Measurements from ENCODE around the gene VAPA. TPM values are rescaled to one million over a fixed set of nuclear protein-coding genes. Genes with fewer than 3 reads are reported as not detected.

VAPA gene
- total RNA-seq, 3 donors from 2014 or later (not counting 1 experiment from before 2014, with no cell fraction given) = 175 to 186 (median 182) TPM

- intact Hi-C loops (cut with micrococcal nuclease) = no loop called here
- no peak overlapping the region for H3K27ac Mint-ChIP-seq
- H3K4me3 ChIP-seq (ENCODE audit: low read length) = no peak overlapping the region
- 89% methylated on average over 1 of the region's 1 CpG for WGBS (ENCODE audit: insufficient coverage)
- peaks cover 3% of the 10 kb centered on the region for H3K9me3 ChIP-seq (ENCODE audit: control insufficient read depth, insufficient read depth, low read length)
- H3K36me3 ChIP-seq (ENCODE audit: control insufficient read depth, insufficient read depth, low read length) = no peaks in the 10 kb centered on the region
- peaks cover 15% of the 10 kb centered on the region for H3K36me3 Mint-ChIP-seq
- H3K9me3 Mint-ChIP-seq = peaks cover 8 to 15% of the 10 kb centered on the region in 2 donors
- no peak for DNase-seq
- no peak overlapping the region for H3K4me3 Mint-ChIP-seq
- H3K4me1 Mint-ChIP-seq = no peaks in the 10 kb centered on the region
- peaks cover 9 to 12% of the 10 kb centered on the region in 2 donors for H3K27me3 Mint-ChIP-seq (ENCODE audit: low read depth in 2 of 2)
- TF ChIP-seq CTCF (IDR thresholded peaks at IDR 0.05) = no peak
- no peaks in the 10 kb centered on the region for H3K27me3 ChIP-seq (ENCODE audit: control insufficient read depth, insufficient read depth, low read length)
- no peaks in the 10 kb centered on the region for H3K4me1 ChIP-seq (ENCODE audit: control insufficient read depth, insufficient read depth, low read length)
- H3K27ac ChIP-seq (ENCODE audit: low read length) = no peak overlapping the region
- ATAC-seq = no peak
These were observed 83.9 kb downstream of the VAPA start for GRCh38 chr18:9997711-9998110.

- H3K27me3 ChIP-seq (ENCODE audit: control insufficient read depth, insufficient read depth, low read length) = no peaks in the 10 kb centered on the region
- ATAC-seq (no peak), DNase-seq (no peak)
- Mint-ChIP-seq H3K4me1 (no peaks in the 10 kb centered on the region), H3K27me3 (ENCODE audit: low read depth in 2 of 2) (peaks cover 8 to 9% of the 10 kb centered on the region in 2 donors), H3K4me3 (no peak overlapping the region), H3K27ac (no peak overlapping the region), H3K9me3 (peaks cover 8 to 15% of the 10 kb centered on the region in 2 donors), H3K36me3 (peaks cover 15% of the 10 kb centered on the region)
- intact Hi-C loops (cut with micrococcal nuclease) = no loop called here
- no peaks in the 10 kb centered on the region for H3K36me3 ChIP-seq (ENCODE audit: control insufficient read depth, insufficient read depth, low read length)
- H3K27ac ChIP-seq (ENCODE audit: low read length) = no peak overlapping the region
- no peaks in the 10 kb centered on the region for H3K4me1 ChIP-seq (ENCODE audit: control insufficient read depth, insufficient read depth, low read length)
- 79% methylated on average over 2 of the region's 2 CpGs for WGBS (ENCODE audit: insufficient coverage)
- no peak for TF ChIP-seq CTCF (IDR thresholded peaks at IDR 0.05)
- H3K9me3 ChIP-seq (ENCODE audit: control insufficient read depth, insufficient read depth, low read length) = peaks cover 3% of the 10 kb centered on the region
- no peak overlapping the region for H3K4me3 ChIP-seq (ENCODE audit: low read length)
These were observed 84.5 kb downstream of the VAPA start for GRCh38 chr18:9998330-9998729.

DNA sequence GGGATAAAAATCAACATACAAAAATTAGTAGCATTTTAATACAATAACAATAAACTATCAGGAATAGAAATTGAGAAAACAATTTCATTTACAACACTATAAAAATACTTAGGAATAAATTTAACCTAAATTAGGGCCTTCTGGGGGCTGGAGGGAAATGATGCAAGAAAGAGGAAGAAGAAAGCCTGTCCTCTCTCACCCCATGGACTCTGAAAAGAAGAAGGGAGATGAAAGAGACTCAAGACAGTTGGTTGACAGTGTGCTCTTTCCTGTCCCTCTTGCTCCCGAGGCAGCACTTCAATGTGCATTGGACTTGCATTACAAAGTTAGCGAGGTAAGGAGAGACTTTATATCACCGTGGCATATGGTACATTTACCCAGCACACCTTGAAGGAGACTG is 88.5 kb downstream of the VAPA start:
- no peak for DNase-seq
- Mint-ChIP-seq H3K27ac (no peak overlapping the region), H3K9me3 (peaks cover 7 to 15% of the 10 kb centered on the region in 2 donors), H3K4me1 (no peaks in the 10 kb centered on the region), H3K27me3 (ENCODE audit: low read depth in 2 of 2) (peaks cover 9 to 19% of the 10 kb centered on the region in 2 donors), H3K36me3 (peaks cover 15% of the 10 kb centered on the region), H3K4me3 (no peak overlapping the region)
- WGBS (ENCODE audit: insufficient coverage) = 74% methylated on average over 3 of the region's 3 CpGs
- H3K36me3 ChIP-seq (ENCODE audit: control insufficient read depth, insufficient read depth, low read length) = no peaks in the 10 kb centered on the region
- peaks cover 3% of the 10 kb centered on the region for H3K9me3 ChIP-seq (ENCODE audit: control insufficient read depth, insufficient read depth, low read length)
- no peaks in the 10 kb centered on the region for H3K4me1 ChIP-seq (ENCODE audit: control insufficient read depth, insufficient read depth, low read length)
- H3K4me3 ChIP-seq (ENCODE audit: low read length) = no peak overlapping the region
- no peak overlapping the region for H3K27ac ChIP-seq (ENCODE audit: low read length)
- ATAC-seq = no peak
- no peak for TF ChIP-seq CTCF (IDR thresholded peaks at IDR 0.05)
- intact Hi-C loops (cut with micrococcal nuclease) = no loop called here
- no peaks in the 10 kb centered on the region for H3K27me3 ChIP-seq (ENCODE audit: control insufficient read depth, insufficient read depth, low read length)

DNA sequence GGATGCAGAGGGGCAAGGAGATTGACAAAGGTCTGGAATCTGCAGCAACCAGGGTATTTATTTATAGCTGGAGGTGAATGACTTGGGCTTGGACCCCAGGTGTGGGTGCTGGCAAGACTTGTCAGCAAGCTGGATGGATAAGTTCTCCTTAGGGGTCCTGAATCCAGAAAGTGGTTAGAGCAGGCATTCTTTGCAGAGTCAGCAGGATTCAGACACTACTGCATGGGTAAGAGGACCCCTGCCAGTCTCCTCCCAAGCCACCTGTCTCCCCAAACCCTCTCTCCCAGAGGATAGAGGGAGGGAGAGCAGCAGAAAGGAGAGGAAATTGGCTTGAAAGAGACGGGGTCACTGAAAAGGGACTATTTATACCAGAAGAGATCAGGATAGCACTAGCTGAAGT is 89.5 kb downstream of the VAPA start:
- intact Hi-C loops (cut with micrococcal nuclease) = no loop called here
- Histone ChIP-seq H3K9me3 (ENCODE audit: control insufficient read depth, insufficient read depth, low read length) (no peaks in the 10 kb centered on the region), H3K4me3 (ENCODE audit: low read length) (no peak overlapping the region), H3K4me1 (ENCODE audit: control insufficient read depth, insufficient read depth, low read length) (no peaks in the 10 kb centered on the region), H3K27me3 (ENCODE audit: control insufficient read depth, insufficient read depth, low read length) (no peaks in the 10 kb centered on the region), H3K36me3 (ENCODE audit: control insufficient read depth, insufficient read depth, low read length) (no peaks in the 10 kb centered on the region), H3K27ac (ENCODE audit: low read length) (no peak overlapping the region)
- Mint-ChIP-seq H3K27me3 (ENCODE audit: low read depth in 2 of 2) (peaks cover 7 to 19% of the 10 kb centered on the region in 2 donors), H3K4me3 (no peak overlapping the region), H3K27ac (no peak overlapping the region), H3K4me1 (no peaks in the 10 kb centered on the region), H3K36me3 (peaks cover 9% of the 10 kb centered on the region), H3K9me3 (peaks cover 5 to 8% of the 10 kb centered on the region in 2 donors)
- DNase-seq (no peak), ATAC-seq (no peak)
- TF ChIP-seq CTCF (IDR thresholded peaks at IDR 0.05) = no peak
- WGBS (ENCODE audit: insufficient coverage) = 86% methylated on average over 1 of the region's 1 CpG
